Measurements from ENCODE around the gene MEIOSIN.

Gene MEIOSIN

GRCh38 chr19:45804140-45804958 lies 71.1 kb downstream of the MEIOSIN start:
- DNase-seq = no peak

GRCh38 chr19:45804959-45805230 lies 71.7 kb downstream of the MEIOSIN start:
- no peak for DNase-seq

GRCh38 chr19:45805719-45806118 lies 72.5 kb downstream of the MEIOSIN start:
- no peak for DNase-seq

GRCh38 chr19:45809643-45810159 lies 76.5 kb downstream of the MEIOSIN start:
- DNase-seq = no peak

- DNase-seq = no peak
Observed at GRCh38 chr19:45812297-45812696, 79.1 kb downstream of the MEIOSIN start.
